HepG2 (cell line): Measurements from ENCODE around the gene NUFIP1. TPM values are rescaled to one million over a fixed set of nuclear protein-coding genes. Genes with fewer than 3 reads are reported as not detected.
A peak's percentile ranks its signal among the peaks of the same experiment; 100 is the strongest.

ENCODE experiments used
- CEBPZ ChIP-seq: IDR thresholded peaks from 2 replicates; pipeline ENCODE4 v1.6.1; 2012; ENCODE audit warnings: low read length, improper control_type of control experiment
- CREB1 ChIP-seq, 2 experiments: fragments of 450-650 bp in 1 of 2; IDR thresholded peaks; 2 replicates each; pipeline ENCODE4 v1.6.1; 2016 to 2017; ENCODE audit warnings: control low read depth in 1 of 2, mild to moderate bottlenecking in 1 of 2, missing compliant biosample characterization in 1 of 2, missing genetic modification characterization in 1 of 2
- GLI4 ChIP-seq: sonication (generic); formaldehyde crosslinking; IDR thresholded peaks from 2 replicates; pipeline ENCODE4 v1.5.1; 2020; ENCODE audit warnings: missing genetic modification reagents, mild to moderate bottlenecking, moderate library complexity, borderline replicate concordance
- HOXA5 ChIP-seq: sonication (generic); formaldehyde crosslinking; IDR thresholded peaks from 2 replicates; pipeline ENCODE4 v1.4.0; 2020; ENCODE audit warnings: missing genetic modification reagents
- HOXD1 ChIP-seq: sonication (generic); formaldehyde crosslinking; IDR thresholded peaks from 2 replicates; pipeline ENCODE4 v1.5.0; 2020; ENCODE audit warnings: missing genetic modification reagents
- MBNL3 ChIP-seq: fragments of 250-450 bp; sonication (Bioruptor Pico); conservative IDR thresholded peaks from 2 replicates; pipeline ENCODE4 v1.8.0; 2022; ENCODE audit warnings: mild to moderate bottlenecking, inconsistent platforms
- PITX1 ChIP-seq: sonication (generic); formaldehyde crosslinking; IDR thresholded peaks from 2 replicates; pipeline ENCODE4 v1.5.1; 2020; ENCODE audit warnings: mild to moderate bottlenecking, missing genetic modification reagents
- RAD21 ChIP-seq: fragments of 450-650 bp; formaldehyde crosslinking; IDR thresholded peaks from 2 replicates; pipeline ENCODE4 v1.5.0; 2020; ENCODE audit warnings: mild to moderate bottlenecking
- SMAD1 ChIP-seq: sonication (generic); formaldehyde crosslinking; IDR thresholded peaks from 2 replicates; pipeline ENCODE4 v1.4.0; 2020; ENCODE audit warnings: missing genetic modification reagents, low read depth, mild to moderate bottlenecking, borderline replicate concordance
- SOX13 ChIP-seq, 3 experiments: fragments of 450-650 bp in 1 of 3; sonication (generic) in 1 of 3; formaldehyde crosslinking in 1 of 3; IDR thresholded peaks in 2 of 3; conservative IDR thresholded peaks in 1 of 3; 2 replicates each; pipeline versions ENCODE4 v1.5.0 to v1.6.1; 2016 to 2020; ENCODE audit warnings: antibody characterized with exemption in 1 of 3, mild to moderate bottlenecking in 1 of 3, missing compliant biosample characterization in 1 of 3, missing genetic modification reagents in 1 of 3, moderate library complexity in 1 of 3
- THRA ChIP-seq: sonication (generic); formaldehyde crosslinking; IDR thresholded peaks from 2 replicates; pipeline ENCODE4 v1.4.0; 2020; ENCODE audit warnings: missing genetic modification reagents, borderline replicate concordance
- YEATS2 ChIP-seq: sonication (generic); formaldehyde crosslinking; IDR thresholded peaks from 2 replicates; pipeline ENCODE4 v1.4.0; 2020; ENCODE audit warnings: missing genetic modification reagents, borderline replicate concordance
- ZBTB20 ChIP-seq: sonication (generic); formaldehyde crosslinking; IDR thresholded peaks from 2 replicates; pipeline ENCODE4 v1.8.1; 2023; ENCODE audit warnings: missing genetic modification reagents, low read depth, mild to moderate bottlenecking, borderline replicate concordance
- ZNF12 ChIP-seq: sonication (generic); formaldehyde crosslinking; IDR thresholded peaks from 2 replicates; pipeline ENCODE4 v1.5.0; 2020; ENCODE audit warnings: missing genetic modification reagents
- ZNF205 ChIP-seq: IDR thresholded peaks from 2 replicates; pipeline ENCODE4 v1.6.1; 2018; ENCODE audit warnings: missing biosample characterization, missing genetic modification reagents
- ZNF224 ChIP-seq: sonication (generic); formaldehyde crosslinking; IDR thresholded peaks from 2 replicates; pipeline ENCODE4 v1.5.0; 2020; ENCODE audit warnings: mild to moderate bottlenecking, missing genetic modification reagents
- ZNF530 ChIP-seq: sonication (generic); formaldehyde crosslinking; IDR thresholded peaks from 2 replicates; pipeline ENCODE4 v1.5.0; 2020; ENCODE audit warnings: low read depth, mild to moderate bottlenecking, missing genetic modification reagents
- polyA plus RNA-seq, 8 experiments: library from polyadenylated mRNA; depleted of rRNA in 3 of 8; stranded (reverse) in 7 of 8; unstranded in 1 of 8; fragments of >200 nt; fragmentation: Illumina TruSeq in 4 of 8; extraction: Trizol in 4 of 8; gene quantifications; 2 replicates each; pipeline versions ENCODE4 v1.2.1 to v1.2.3, GENCODE V29; 2011 to 2016; ENCODE audit warnings: low read depth in 4 of 8, missing spikeins in 1 of 8, mixed read lengths in 1 of 8; ENCODE audit not compliant: insufficient read depth in 1 of 8
- total RNA-seq, 5 experiments: library from RNA; depleted of rRNA; stranded (reverse); fragments of >200 nt; fragmentation: Illumina TruSeq; extraction: Trizol; gene quantifications; 2 replicates each; pipeline ENCODE4 v1.2.3, GENCODE V29; 2016; ENCODE audit warnings: low read depth in 1 of 5
- TF ChIP-seq, protein P1 (sequence below): sonication (generic); formaldehyde crosslinking; IDR thresholded peaks from 2 replicates; pipeline ENCODE4 v1.8.0; 2022; ENCODE audit warnings: missing genetic modification reagents, mild to moderate bottlenecking, moderate library complexity, borderline replicate concordance
- TF ChIP-seq, protein P2 (sequence below): sonication (generic); formaldehyde crosslinking; IDR thresholded peaks from 2 replicates; pipeline ENCODE4 v1.8.0; 2022; ENCODE audit warnings: mild to moderate bottlenecking, missing genetic modification reagents; ENCODE audit not compliant: insufficient replicate concordance

NUFIP1 gene
- total and polyA plus RNA-seq, 2 of the 13 experiments (the other 11 are each of a cell fraction or from before 2014, with no cell fraction given) = 1.9 to 10.3 TPM

- TF ChIP-seq SOX13 (IDR thresholded peaks at IDR 0.05) = peak; percentile 4; the same call in 1 of the 2 replicates
- peak in 1 of 2 experiments; percentile 36; a peak in 1 of 4 replicates for TF ChIP-seq SOX13 (CRISPR knock-in tag; conservative IDR thresholded peaks at IDR 0.05 in 1 of 2, IDR thresholded peaks at IDR 0.05 in 1 of 2)
- TF ChIP-seq HOXA5 (CRISPR knock-in tag) = peak; percentile 26
- peak; percentile 71; the same call in 1 of the 2 replicates for TF ChIP-seq PITX1
- TF ChIP-seq YEATS2 (CRISPR knock-in tag) = peak; percentile 66; the same call in 1 of the 2 replicates
- TF ChIP-seq ZNF224 (CRISPR knock-in tag) = peak; percentile 63
- no peak; the same call in 1 of the 2 replicates for TF ChIP-seq THRA (CRISPR knock-in tag)
- TF ChIP-seq ZNF530 = no peak
- no peak for TF ChIP-seq CREB1 (IDR thresholded peaks at IDR 0.05)
- peak; percentile 92 for TF ChIP-seq CREB1 (CRISPR knock-in tag; IDR thresholded peaks at IDR 0.05)
- TF ChIP-seq ZBTB20 (CRISPR knock-in tag) = no peak
- TF ChIP-seq, protein P1, sequence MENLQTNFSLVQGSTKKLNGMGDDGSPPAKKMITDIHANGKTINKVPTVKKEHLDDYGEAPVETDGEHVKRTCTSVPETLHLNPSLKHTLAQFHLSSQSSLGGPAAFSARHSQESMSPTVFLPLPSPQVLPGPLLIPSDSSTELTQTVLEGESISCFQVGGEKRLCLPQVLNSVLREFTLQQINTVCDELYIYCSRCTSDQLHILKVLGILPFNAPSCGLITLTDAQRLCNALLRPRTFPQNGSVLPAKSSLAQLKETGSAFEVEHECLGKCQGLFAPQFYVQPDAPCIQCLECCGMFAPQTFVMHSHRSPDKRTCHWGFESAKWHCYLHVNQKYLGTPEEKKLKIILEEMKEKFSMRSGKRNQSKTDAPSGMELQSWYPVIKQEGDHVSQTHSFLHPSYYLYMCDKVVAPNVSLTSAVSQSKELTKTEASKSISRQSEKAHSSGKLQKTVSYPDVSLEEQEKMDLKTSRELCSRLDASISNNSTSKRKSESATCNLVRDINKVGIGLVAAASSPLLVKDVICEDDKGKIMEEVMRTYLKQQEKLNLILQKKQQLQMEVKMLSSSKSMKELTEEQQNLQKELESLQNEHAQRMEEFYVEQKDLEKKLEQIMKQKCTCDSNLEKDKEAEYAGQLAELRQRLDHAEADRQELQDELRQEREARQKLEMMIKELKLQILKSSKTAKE (CRISPR knock-in tag) = no peak
- TF ChIP-seq, protein P2, sequence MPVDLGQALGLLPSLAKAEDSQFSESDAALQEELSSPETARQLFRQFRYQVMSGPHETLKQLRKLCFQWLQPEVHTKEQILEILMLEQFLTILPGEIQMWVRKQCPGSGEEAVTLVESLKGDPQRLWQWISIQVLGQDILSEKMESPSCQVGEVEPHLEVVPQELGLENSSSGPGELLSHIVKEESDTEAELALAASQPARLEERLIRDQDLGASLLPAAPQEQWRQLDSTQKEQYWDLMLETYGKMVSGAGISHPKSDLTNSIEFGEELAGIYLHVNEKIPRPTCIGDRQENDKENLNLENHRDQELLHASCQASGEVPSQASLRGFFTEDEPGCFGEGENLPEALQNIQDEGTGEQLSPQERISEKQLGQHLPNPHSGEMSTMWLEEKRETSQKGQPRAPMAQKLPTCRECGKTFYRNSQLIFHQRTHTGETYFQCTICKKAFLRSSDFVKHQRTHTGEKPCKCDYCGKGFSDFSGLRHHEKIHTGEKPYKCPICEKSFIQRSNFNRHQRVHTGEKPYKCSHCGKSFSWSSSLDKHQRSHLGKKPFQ (CRISPR knock-in tag) = peak; percentile 57
- TF ChIP-seq HOXD1 (CRISPR knock-in tag) = no peak
- TF ChIP-seq MBNL3 (CRISPR knock-in tag) = no peak
- TF ChIP-seq ZNF205 (CRISPR knock-in tag) = no peak
- no peak for TF ChIP-seq CEBPZ
- TF ChIP-seq RAD21 (CRISPR knock-in tag) = peak; percentile 41; the same call in 1 of the 2 replicates
- TF ChIP-seq ZNF12 (CRISPR knock-in tag) = no peak
- no peak for TF ChIP-seq GLI4 (CRISPR knock-in tag)
- 0 out of 2 replicates have a peak, but pooled peaks have one; percentile 45 for TF ChIP-seq SMAD1 (CRISPR knock-in tag)
Measured at GRCh38 chr13:44917589-44918325, 71.5 kb downstream of the NUFIP1 start (continued).
